Measurements from ENCODE around the gene SLC6A7. TPM values are rescaled to one million over a fixed set of nuclear protein-coding genes. Genes with fewer than 3 reads are reported as not detected.

The SLC6A7 gene
- total and polyA plus RNA-seq, 12 donors = not detected

- intact Hi-C loops (cut with DNase I) = no loop called here
- Histone ChIP-seq H3K4me1 (replicated peaks in 1 of 2) (no peaks in the 10 kb centered on the region), H3K27ac (no peak overlapping the region), H3K4me3 (no peak overlapping the region), H3K9me3 (replicated peaks in 1 of 3) (no peaks in the 10 kb centered on the region), H3K27me3 (no peaks in the 10 kb centered on the region), H3K36me3 (replicated peaks in 1 of 2) (no peaks in the 10 kb centered on the region)
- DNase-seq = no peak
- 86 to 92% (median 88%) methylated on average over 10 of the region's 10 CpGs for WGBS, 4 donors
- TF ChIP-seq CTCF (IDR thresholded peaks at IDR 0.05) = no peak
- no peak for TF ChIP-seq POLR2A (IDR thresholded peaks at IDR 0.05)
Measured at GRCh38 chr5:150238646-150239045, 48.8 kb downstream of the SLC6A7 start.

GRCh38 chr5:150239099-150239793, 49.4 kb downstream of the SLC6A7 start:
- Histone ChIP-seq H3K27me3 (no peaks in the 10 kb centered on the region), H3K27ac (no peak overlapping the region), H3K36me3 (replicated peaks in 1 of 2) (no peaks in the 10 kb centered on the region), H3K4me3 (no peak overlapping the region), H3K9me3 (replicated peaks in 1 of 3) (no peaks in the 10 kb centered on the region), H3K4me1 (replicated peaks in 1 of 2) (no peaks in the 10 kb centered on the region)
- WGBS, 4 donors = 85 to 92% (median 89%) methylated on average over 18 to 21 of the region's 21 CpGs
- no peak for DNase-seq
- no peak for TF ChIP-seq CTCF (IDR thresholded peaks at IDR 0.05)
- TF ChIP-seq POLR2A (IDR thresholded peaks at IDR 0.05) = no peak
- intact Hi-C loops (cut with DNase I) = no loop called here

GRCh38 chr5:150239794-150240122, 49.9 kb downstream of the SLC6A7 start:
- TF ChIP-seq CTCF (IDR thresholded peaks at IDR 0.05) = no peak
- no peak for TF ChIP-seq POLR2A (IDR thresholded peaks at IDR 0.05)
- DNase-seq = no peak
- Histone ChIP-seq H3K36me3 (replicated peaks in 1 of 2) (no peaks in the 10 kb centered on the region), H3K4me1 (replicated peaks in 1 of 2) (no peaks in the 10 kb centered on the region), H3K4me3 (no peak overlapping the region), H3K27ac (no peak overlapping the region), H3K27me3 (no peaks in the 10 kb centered on the region), H3K9me3 (replicated peaks in 1 of 3) (no peaks in the 10 kb centered on the region)
- 62 to 76% (median 71%) methylated on average over 5 to 7 of the region's 7 CpGs for WGBS, 4 donors
- intact Hi-C loops (cut with DNase I) = no loop called here

GRCh38 chr5:150241298-150242160, 51.7 kb downstream of the SLC6A7 start:
- WGBS, 4 donors = 68 to 77% (median 74%) methylated on average over 13 to 14 of the region's 14 CpGs
- TF ChIP-seq POLR2A (IDR thresholded peaks at IDR 0.05) = no peak
- no peak for TF ChIP-seq CTCF (IDR thresholded peaks at IDR 0.05)

More at GRCh38 chr5:150241298-150242160, 51.7 kb downstream of the SLC6A7 start:
- Histone ChIP-seq H3K4me1 (replicated peaks in 1 of 2) (no peaks in the 10 kb centered on the region), H3K9me3 (replicated peaks in 1 of 3) (no peaks in the 10 kb centered on the region), H3K27me3 (no peaks in the 10 kb centered on the region), H3K36me3 (replicated peaks in 1 of 2) (no peaks in the 10 kb centered on the region), H3K27ac (no peak overlapping the region), H3K4me3 (no peak overlapping the region)
- no peak for DNase-seq
- intact Hi-C loops (cut with DNase I) = no loop called here
